Endothelial cell of umbilical vein (primary cell): Measurements from ENCODE around the gene ETV6. TPM values are rescaled to one million over a fixed set of nuclear protein-coding genes. Genes with fewer than 3 reads are reported as not detected.
A peak's percentile ranks its signal among the peaks of the same experiment; 100 is the strongest.

Experiments
- BruUV-seq: library from RNA; stranded (reverse); fragments of 400-500 nt; replicated peaks from 2 replicates; lab custom pipeline; 2021; lab: Mats Ljungman, UMichigan
- CTCF ChIA-PET: fragments of 300-600, 350-600 bp; sonication (Branson Sonifier 250); formaldehyde crosslinking; loops from one replicate; lab custom pipeline; 2021; ENCODE audit warnings: antibody characterized with exemption, inconsistent platforms; lab: Charles Lee
- POLR2A ChIA-PET: fragments of 300-600, 350-600 bp; sonication (Branson Sonifier 250); formaldehyde crosslinking; loops from one replicate; lab custom pipeline; 2021; ENCODE audit warnings: antibody characterized with exemption, inconsistent platforms; lab: Charles Lee
- DNase-seq: peaks from one replicate; pipeline ENCODE4 v3.0.0-alpha.2; 2011; ENCODE audit warnings: low read depth, low spot score
- FAIRE-seq: peaks from 2 replicates; lab custom pipeline; 2011; peaks lifted over from hg19 to GRCh38; lab: Jason Lieb, UNC
- H2AFZ ChIP-seq: 2 replicates; pipeline ENCODE4 v1.6.0; 2012; ENCODE audit warnings: low read depth, low read length, control low read depth, inconsistent platforms
- H3K27ac ChIP-seq: 2 replicates; pipeline ENCODE4 v1.5.1; 2011; ENCODE audit warnings: low read depth, mild to moderate bottlenecking, control low read depth, low read length, moderate library complexity; ENCODE audit not compliant: insufficient read depth
- H3K27me3 ChIP-seq, 2 experiments: 2 replicates each; pipeline versions ENCODE4 v1.6.0 to v1.6.1; 2011; ENCODE audit warnings: low read length in 2 of 2, mixed read lengths in 1 of 2; ENCODE audit not compliant: control insufficient read depth in 2 of 2, insufficient read depth in 2 of 2
- H3K36me3 ChIP-seq, 2 experiments: 2 replicates in 1 of 2; 3 replicates in 1 of 2; pipeline ENCODE4 v1.5.1; 2011; ENCODE audit warnings: low read length in 2 of 2, mild to moderate bottlenecking in 1 of 2, moderate library complexity in 1 of 2; ENCODE audit not compliant: control insufficient read depth in 2 of 2, insufficient read depth in 2 of 2; ENCODE audit errors: extremely low read depth in 1 of 2
- H3K4me1 ChIP-seq: 3 replicates; pipeline ENCODE4 v1.5.1; 2011; ENCODE audit warnings: mild to moderate bottlenecking, low read length; ENCODE audit not compliant: control insufficient read depth, insufficient read depth; ENCODE audit errors: extremely low read depth
- H3K4me2 ChIP-seq: 2 replicates; pipeline ENCODE4 v1.6.1; 2011; ENCODE audit warnings: low read length, control low read depth, mixed read lengths; ENCODE audit not compliant: insufficient read depth
- H3K4me3 ChIP-seq, 3 experiments: fragments of 200-600 bp in 1 of 3; sonication (generic), shearing (Covaris generic) in 1 of 3; replicated peaks in 1 of 3; 2 replicates each; pipeline ENCODE4 v1.5.1; 2011 to 2016; ENCODE audit warnings: control low read depth in 3 of 3, low read length in 3 of 3, mild to moderate bottlenecking in 2 of 3, inconsistent platforms in 1 of 3, low read depth in 1 of 3, moderate library complexity in 1 of 3; ENCODE audit not compliant: insufficient read depth in 1 of 3
- H3K79me2 ChIP-seq: 2 replicates; pipeline ENCODE4 v1.6.0; 2012; ENCODE audit warnings: low read length, inconsistent platforms; ENCODE audit not compliant: control insufficient read depth, insufficient read depth
- H3K9ac ChIP-seq: replicated peaks from 2 replicates; pipeline ENCODE3; 2011; ENCODE audit warnings: low read length, control low read depth; ENCODE audit not compliant: insufficient read depth; ENCODE audit errors: extremely low read depth
- H3K9me1 ChIP-seq: replicated peaks from 3 replicates; pipeline ENCODE4 v1.6.0; 2011; ENCODE audit warnings: mild to moderate bottlenecking, low read length; ENCODE audit not compliant: control insufficient read depth, insufficient read depth; ENCODE audit errors: extremely low read depth
- H3K9me3 ChIP-seq: replicated peaks from 2 replicates; pipeline ENCODE4 v1.5.1; 2012; ENCODE audit warnings: low read length, inconsistent platforms; ENCODE audit not compliant: control insufficient read depth, insufficient read depth
- H4K20me1 ChIP-seq: replicated peaks from 2 replicates; pipeline ENCODE3; 2011; ENCODE audit warnings: mild to moderate bottlenecking, low read length; ENCODE audit not compliant: control insufficient read depth, insufficient read depth; ENCODE audit errors: extremely low read depth
- GATA2 ChIP-seq: IDR thresholded peaks from 2 replicates; pipeline ENCODE4 v1.7.0; 2011; ENCODE audit warnings: low read depth, mild to moderate bottlenecking, moderate library complexity, mixed read lengths, low read length; ENCODE audit not compliant: insufficient read length, insufficient read depth
- MAX ChIP-seq: IDR thresholded peaks from 2 replicates; pipeline ENCODE4 v1.6.1; 2011; ENCODE audit not compliant: insufficient read depth, insufficient read length
- MYC ChIP-seq: IDR thresholded peaks from one replicate; pipeline ENCODE4 v1.6.1; 2011; ENCODE audit warnings: mild to moderate bottlenecking, low read depth, low read length
- POLR2A ChIP-seq: IDR thresholded peaks from 2 replicates; pipeline ENCODE4 v1.6.1; 2012; ENCODE audit warnings: low read depth, mild to moderate bottlenecking, control low read depth, low read length
- POLR2AphosphoS5 ChIP-seq: IDR thresholded peaks from 2 replicates; pipeline ENCODE4 v1.6.1; 2012; ENCODE audit warnings: low read depth, mild to moderate bottlenecking, control low read depth, low read length, moderate library complexity; ENCODE audit not compliant: insufficient read depth
- dilution Hi-C: fragments of 300-500 bp; cut with MboI; formaldehyde crosslinking; loops from one replicate; pipeline ENCODE4 v1.15.0; 2019; ENCODE audit warnings: low sequenced_read_pairs; ENCODE audit not compliant: extremely low pct_ligation_motif_present
- intact Hi-C: fragments of 100-400 bp; cut with micrococcal nuclease; formaldehyde crosslinking; loops from one replicate; pipeline ENCODE4 v1.10.0; 2022
- polyA plus RNA-seq, 4 experiments: library from polyadenylated mRNA; depleted of rRNA in 3 of 4; stranded (reverse) in 3 of 4; unstranded in 1 of 4; fragments of >200 nt; gene quantifications; 2 replicates each; pipeline versions ENCODE4 v1.2.1 to v1.2.3, GENCODE V29; 2011 to 2012; ENCODE audit warnings: missing spikeins in 1 of 4
- total RNA-seq: library from RNA; stranded (reverse); gene quantifications from 2 replicates; pipeline ENCODE4 v1.2.3, GENCODE V29; 2021

The ETV6 gene
- total and polyA plus RNA-seq, 2 donors (not counting 3 experiments of a cell fraction or from before 2014, with no cell fraction given), result 15.9 to 57.1 TPM

GRCh38 chr12:11648514-11649412 is 711 bp upstream of the ETV6 start:
- Histone ChIP-seq H3K36me3 (no peaks in the 10 kb centered on the region), H3K9me1 (no peaks in the 10 kb centered on the region), H4K20me1 (no peaks in the 10 kb centered on the region), H3K4me3 (peak overlapping the region; percentile 91 to 93 (median 92)), H2AFZ (peak overlapping the region; percentile 70), H3K27me3 (no peaks in the 10 kb centered on the region), H3K79me2 (peaks cover 39% of the 10 kb centered on the region), H3K27ac (peak overlapping the region; percentile 100), H3K4me1 (peaks cover 17% of the 10 kb centered on the region), H3K4me2 (peak overlapping the region; percentile 93), H3K9me3 (no peaks in the 10 kb centered on the region), H3K9ac (peak overlapping the region; percentile 100)
- dilution Hi-C loops, result no loop called here
- TSS peak; percentile 35 for BruUV-seq
- intact Hi-C loops, result loop anchor here (1.0 to 5.0 kb wide), 8 partner anchors 50 to 689 kb away; no protein-coding TSS in a partner anchor
- CTCF ChIA-PET, result interaction anchor here (0.6 to 2.9 kb wide), 6 partner anchors 68 to 386 kb away, joined by 3 to 23 read pairs (median 7); no protein-coding TSS in a partner anchor
- TF ChIP-seq POLR2AphosphoS5 (peak; percentile 62), MYC (no peak), POLR2A (peak; percentile 71), GATA2 (peak; percentile 9), MAX (peak; percentile 25)
- peak; percentile 89 for DNase-seq
- FAIRE-seq, result no peak
- POLR2A ChIA-PET, result interaction anchor here (0.9 to 1.8 kb wide), 5 partner anchors 97 to 237 kb away, joined by 3 to 10 read pairs (median 4); no protein-coding TSS in a partner anchor
